Measurements from ENCODE around the gene PROS1.

DNA sequence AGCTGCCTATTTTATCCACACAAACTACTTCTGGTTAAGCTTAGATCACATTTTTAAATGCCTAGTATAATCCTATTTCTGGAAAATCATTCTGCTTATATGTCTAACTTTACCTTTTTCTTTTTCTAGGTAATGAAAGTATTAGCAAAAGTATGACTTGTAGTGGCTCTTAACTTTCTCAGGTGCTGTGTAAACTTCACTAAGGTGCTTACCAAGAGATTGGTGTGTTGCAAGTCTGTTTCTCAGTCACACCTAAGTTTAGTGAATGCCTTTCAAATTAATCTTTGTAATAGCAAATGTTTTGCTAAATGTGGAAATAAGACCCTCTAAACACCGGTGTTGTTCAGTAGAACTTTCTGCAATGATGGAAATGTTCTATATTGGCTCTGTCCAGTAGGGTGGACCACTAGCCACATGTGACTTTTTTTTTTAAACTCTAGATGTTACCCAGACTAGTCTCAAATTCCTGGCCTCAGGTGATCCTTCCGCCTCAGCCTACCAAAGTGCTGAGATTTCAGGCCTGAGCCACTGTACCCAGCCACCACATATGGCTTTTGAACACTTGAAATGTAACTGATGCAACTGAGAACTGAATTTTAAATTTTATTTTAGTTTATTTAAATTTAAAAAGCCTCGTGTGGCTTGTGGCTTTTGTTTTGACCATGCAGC lies 28.3 kb upstream of the PROS1 start:
- TF ChIP-seq POLR2A (IDR thresholded peaks at IDR 0.05; ENCODE audit: low read depth, low read length) (no peak), POLR2AphosphoS5 (IDR thresholded peaks at IDR 0.05; ENCODE audit: low read depth, low read length) (no peak), TAF1 (IDR thresholded peaks at IDR 0.05; ENCODE audit: borderline replicate concordance, low read depth, low read length) (no peak)
